Chondrocyte (in vitro differentiated cells): ENCODE measurements around the gene KRTAP2-2. TPM values are rescaled to one million over a fixed set of nuclear protein-coding genes. Genes with fewer than 3 reads are reported as not detected.
A peak's percentile ranks its signal among the peaks of the same experiment; 100 is the strongest.
"Not testable (repeated sequence)": the region's sequence is repeated elsewhere in the genome, so short reads cannot be mapped to it uniquely, and the experiment has no call there.

Source experiments
- DNase-seq: peaks from one replicate; pipeline ENCODE4 v3.0.0; 2021; ENCODE audit warnings: mixed read lengths, low spot score
- H3K27ac Mint-ChIP-seq: one replicate; pipeline ENCODE4 v1.8.0; 2021; ENCODE audit warnings: mild to moderate bottlenecking, moderate library complexity, mixed read lengths; ENCODE audit not compliant: unreplicated experiment
- H3K27me3 Mint-ChIP-seq: 2 replicates; pipeline ENCODE4 v1.8.0; 2021; ENCODE audit warnings: low read depth, mixed read lengths
- H3K36me3 Mint-ChIP-seq: 2 replicates; pipeline ENCODE4 v1.8.0; 2021; ENCODE audit warnings: low read depth, mixed read lengths
- H3K4me1 Mint-ChIP-seq: 2 replicates; pipeline ENCODE4 v1.8.0; 2021; ENCODE audit warnings: low read depth, mild to moderate bottlenecking, mixed read lengths
- H3K4me3 Mint-ChIP-seq: one replicate; pipeline ENCODE4 v1.8.0; 2021; ENCODE audit warnings: mild to moderate bottlenecking, moderate library complexity, mixed read lengths; ENCODE audit not compliant: unreplicated experiment
- H3K9me3 Mint-ChIP-seq: 2 replicates; pipeline ENCODE4 v1.8.0; 2021; ENCODE audit warnings: low read depth, mixed read lengths
- CTCF ChIP-seq: fragments of 200-600 bp; sonication (generic); IDR thresholded peaks from 2 replicates; pipeline ENCODE4 v1.5.0; 2021; ENCODE audit warnings: antibody characterized with exemption, mild to moderate bottlenecking, moderate library complexity
- total RNA-seq: library from RNA; stranded (reverse); gene quantifications from 3 replicates; pipeline ENCODE4 v1.2.1, GENCODE V29; 2021

The KRTAP2-2 gene
- total RNA-seq, 1 donor from 2014 or later: not detected

- no peak within 1 kb of the TSS for H3K4me3 Mint-ChIP-seq
These were observed 43.0 kb upstream of the KRTAP2-2 start, which contains the start of gene KRTAP4-8 for GRCh38 chr17:41098042-41098441. TSS of gene KRTAP4-8 (minus strand) at chr17:41098142. CDS start at chr17:41098084, 58 bp downstream.

GRCh38 chr17:41096055-41096454 lies 41.0 kb upstream of the KRTAP2-2 start:
- Mint-ChIP-seq H3K36me3 (no peaks in the 10 kb centered on the region), H3K4me3 (no peak overlapping the region), H3K9me3 (no peaks in the 10 kb centered on the region), H3K27ac (no peak overlapping the region), H3K27me3 (no peaks in the 10 kb centered on the region), H3K4me1 (peaks cover 25% of the 10 kb centered on the region)
- TF ChIP-seq CTCF: no peak
- DNase-seq: no peak

More at GRCh38 chr17:41098042-41098441, 43.0 kb upstream of the KRTAP2-2 start, which contains the start of gene KRTAP4-8:
- no peaks in the 10 kb centered on the region for H3K9me3 Mint-ChIP-seq
- DNase-seq: no peak
- H3K27ac Mint-ChIP-seq: peak within 1 kb of the TSS; percentile 45
- TF ChIP-seq CTCF: no peak
- H3K4me1 Mint-ChIP-seq: peaks cover 25% of the 10 kb centered on the region
- no peaks in the 10 kb centered on the region for H3K27me3 Mint-ChIP-seq
- no peaks in the 10 kb centered on the region for H3K36me3 Mint-ChIP-seq

GRCh38 chr17:41088760-41089352 lies 33.8 kb upstream of the KRTAP2-2 start:
- H3K27me3 Mint-ChIP-seq, H3K27ac Mint-ChIP-seq, H3K36me3 Mint-ChIP-seq, H3K4me3 Mint-ChIP-seq, DNase-seq, H3K9me3 Mint-ChIP-seq, H3K4me1 Mint-ChIP-seq: not testable (repeated sequence)

- not testable (repeated sequence) for H3K27me3 Mint-ChIP-seq, H3K27ac Mint-ChIP-seq, H3K4me3 Mint-ChIP-seq, H3K9me3 Mint-ChIP-seq, H3K36me3 Mint-ChIP-seq, DNase-seq
- peaks cover 24% of the 10 kb centered on the region for H3K4me1 Mint-ChIP-seq
These were observed 29.2 kb upstream of the KRTAP2-2 start, which contains the start of gene KRTAP4-7 for GRCh38 chr17:41084100-41084856. TSS of gene KRTAP4-7 (plus strand) at chr17:41084150. CDS start at chr17:41084207, 57 bp downstream.

- H3K27me3 Mint-ChIP-seq, H3K4me3 Mint-ChIP-seq, H3K27ac Mint-ChIP-seq, H3K9me3 Mint-ChIP-seq, H3K36me3 Mint-ChIP-seq, DNase-seq: not testable (repeated sequence)
- H3K4me1 Mint-ChIP-seq: peaks cover 24% of the 10 kb centered on the region
These were observed 28.4 kb upstream of the KRTAP2-2 start for GRCh38 chr17:41083427-41083826.

- H3K4me3 Mint-ChIP-seq: no peak overlapping the region
- peaks cover 24% of the 10 kb centered on the region for H3K4me1 Mint-ChIP-seq
- H3K27ac Mint-ChIP-seq: peak overlapping the region; percentile 67
- no peaks in the 10 kb centered on the region for H3K27me3 Mint-ChIP-seq
- no peaks in the 10 kb centered on the region for H3K36me3 Mint-ChIP-seq
- no peak for DNase-seq
- no peak for TF ChIP-seq CTCF
- no peaks in the 10 kb centered on the region for H3K9me3 Mint-ChIP-seq
These were observed 27.6 kb upstream of the KRTAP2-2 start for GRCh38 chr17:41082626-41083025.
